ENCODE measurements around the gene FOCAD. TPM values are rescaled to one million over a fixed set of nuclear protein-coding genes. Genes with fewer than 3 reads are reported as not detected.

The FOCAD gene
- total RNA-seq, 6 experiments from 2014 or later, result 31.8 to 46.7 (median 39.2) TPM

- TF ChIP-seq CTCF (IDR thresholded peaks at IDR 0.05), result no peak
Measured at GRCh38 chr9:20643660-20644059, 40.4 kb upstream of the FOCAD start.

DNA sequence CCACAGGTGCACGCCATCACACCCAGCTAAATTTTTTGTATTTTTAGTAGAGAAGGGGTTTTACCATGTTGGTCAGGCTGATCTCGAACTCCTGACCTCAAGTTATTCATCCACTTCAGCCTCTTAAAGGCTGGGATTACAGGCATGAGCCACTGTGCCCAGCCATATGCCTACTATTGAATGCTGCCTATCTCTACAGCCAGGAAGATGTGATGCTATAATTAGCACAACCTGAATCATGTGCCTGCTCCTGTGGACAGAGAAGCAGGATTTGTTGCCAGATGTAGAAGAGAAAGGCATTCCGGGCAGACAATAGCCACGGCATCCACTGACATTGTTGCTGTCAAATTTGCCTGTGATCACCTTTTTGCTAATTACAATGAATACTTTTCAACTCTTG, 37.4 kb upstream of the FOCAD start:
- Mint-ChIP-seq H3K27ac (no peak overlapping the region), H3K9me3 (no peaks in the 10 kb centered on the region), H3K36me3 (ENCODE audit: low read depth) (no peaks in the 10 kb centered on the region), H3K27me3 (ENCODE audit: insufficient read depth) (peaks cover 5% of the 10 kb centered on the region), H3K4me1 (ENCODE audit: low read depth) (peaks cover 6% of the 10 kb centered on the region; the same call in 1 of the 2 replicates), H3K4me3 (no peak overlapping the region)
- DNase-seq, result no peak
- no peak for TF ChIP-seq CTCF (IDR thresholded peaks at IDR 0.05)

More at GRCh38 chr9:20643660-20644059, 40.4 kb upstream of the FOCAD start:
- Mint-ChIP-seq H3K4me3 (no peak overlapping the region), H3K27ac (no peak overlapping the region), H3K36me3 (ENCODE audit: low read depth) (no peaks in the 10 kb centered on the region), H3K4me1 (ENCODE audit: low read depth) (peaks cover 13% of the 10 kb centered on the region), H3K9me3 (no peaks in the 10 kb centered on the region), H3K27me3 (ENCODE audit: insufficient read depth) (peaks cover 4% of the 10 kb centered on the region)
- DNase-seq, result no peak

- Mint-ChIP-seq H3K27ac (no peak overlapping the region), H3K27me3 (ENCODE audit: insufficient read depth) (peaks cover 3% of the 10 kb centered on the region; the same call in 1 of the 2 replicates), H3K9me3 (no peaks in the 10 kb centered on the region), H3K4me1 (ENCODE audit: low read depth) (peaks cover 6% of the 10 kb centered on the region; the same call in 1 of the 2 replicates), H3K36me3 (ENCODE audit: low read depth) (no peaks in the 10 kb centered on the region), H3K4me3 (no peak overlapping the region)
- no peak for DNase-seq
- no peak for TF ChIP-seq CTCF (IDR thresholded peaks at IDR 0.05)
Measured at GRCh38 chr9:20649381-20649780, 34.7 kb upstream of the FOCAD start.

- Mint-ChIP-seq H3K27ac (no peak overlapping the region), H3K36me3 (ENCODE audit: low read depth) (no peaks in the 10 kb centered on the region), H3K27me3 (ENCODE audit: insufficient read depth) (peaks cover 3% of the 10 kb centered on the region; the same call in 1 of the 2 replicates), H3K4me3 (no peak overlapping the region), H3K9me3 (no peaks in the 10 kb centered on the region), H3K4me1 (ENCODE audit: low read depth) (peaks cover 6% of the 10 kb centered on the region; the same call in 1 of the 2 replicates)
- no peak for TF ChIP-seq CTCF (IDR thresholded peaks at IDR 0.05)
- no peak for DNase-seq
Measured at GRCh38 chr9:20650313-20650712, 33.7 kb upstream of the FOCAD start.

DNA sequence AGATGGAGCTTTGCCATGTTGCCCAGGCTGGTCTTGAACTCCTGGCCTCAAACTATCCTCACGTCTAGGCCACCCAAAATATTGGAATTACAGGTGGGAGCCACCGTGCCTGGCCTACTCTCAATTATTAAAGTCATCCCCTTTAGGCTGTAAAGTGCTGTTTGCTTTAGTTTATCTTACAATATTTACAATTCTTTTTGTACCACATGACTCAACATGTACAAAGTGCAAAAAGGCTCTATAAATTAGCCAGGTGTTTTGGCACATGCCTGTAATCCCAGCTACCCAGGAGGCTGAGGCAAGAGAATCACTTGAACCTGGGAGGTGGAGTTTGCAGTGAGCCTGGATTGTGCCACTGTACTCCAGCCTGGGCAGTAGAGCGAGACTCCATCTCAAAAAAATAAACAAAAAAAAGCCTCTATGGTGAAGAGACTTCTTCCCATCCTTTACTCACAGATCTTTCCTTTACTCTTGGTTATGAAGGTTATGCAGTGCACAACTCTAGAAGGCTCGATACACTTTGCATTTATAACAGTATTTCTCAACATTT, 33.2 kb upstream of the FOCAD start:
- H3K27me3 Mint-ChIP-seq (ENCODE audit: insufficient read depth), result peaks cover 5% of the 10 kb centered on the region; the same call in 1 of the 2 replicates
- no peak overlapping the region for H3K4me3 Mint-ChIP-seq
- no peak overlapping the region for H3K27ac Mint-ChIP-seq
- DNase-seq, result no peak
- H3K4me1 Mint-ChIP-seq (ENCODE audit: low read depth), result peaks cover 6% of the 10 kb centered on the region; the same call in 1 of the 2 replicates
- no peaks in the 10 kb centered on the region for H3K9me3 Mint-ChIP-seq
- no peaks in the 10 kb centered on the region for H3K36me3 Mint-ChIP-seq (ENCODE audit: low read depth)
- TF ChIP-seq CTCF (IDR thresholded peaks at IDR 0.05), result no peak

Data from HFFc6 (cell line).